ENCODE measurements around the gene CSMD2. TPM values are rescaled to one million over a fixed set of nuclear protein-coding genes. Genes with fewer than 3 reads are reported as not detected.

Gene CSMD2
- total and polyA plus RNA-seq, 2 of the 8 experiments (the other 6 are each of a cell fraction or from before 2014, with no cell fraction given), result 7.0 to 14.7 TPM

GRCh38 chr1:33578557-33579448 is 586.2 kb downstream of the CSMD2 start:
- no peak overlapping the region for H3K56ac ChIP-seq (replicated peaks; ENCODE audit: insufficient read length, low read depth, low read length)
- no peak overlapping the region for H4K91ac ChIP-seq (replicated peaks; ENCODE audit: insufficient read length, low read length)
- H3K23me2 ChIP-seq (ENCODE audit: low read depth, low read length), result no peaks in the 10 kb centered on the region
- H2BK12ac ChIP-seq (ENCODE audit: low read depth, low read length), result no peak overlapping the region
- no peaks in the 10 kb centered on the region for H3K9me3 ChIP-seq (ENCODE audit: insufficient read depth in 2 of 2, low read depth in 1 of 2, low read length in 1 of 2)
- no peak overlapping the region for H2BK120ac ChIP-seq (replicated peaks; ENCODE audit: low read depth, low read length)
- H3K27me3 ChIP-seq (replicated peaks in 1 of 4; ENCODE audit: control insufficient read depth in 3 of 4, extremely low read depth in 1 of 4, insufficient read depth in 3 of 4, low read length in 3 of 4), result no peaks in the 10 kb centered on the region
- no peaks in the 10 kb centered on the region for H3K79me1 ChIP-seq (ENCODE audit: low read depth, low read length)
- H3K4me1 ChIP-seq (replicated peaks in 1 of 4; ENCODE audit: control insufficient read depth in 3 of 4, insufficient read depth in 4 of 4, low read length in 3 of 4), result peaks cover 0 to 4% (median 1%) of the 10 kb centered on the region in 4 experiments; a peak in 3 of 7 replicates
- no peak overlapping the region for H4K8ac ChIP-seq (ENCODE audit: extremely low read depth, insufficient read depth, low read length)
- ChIA-PET CTCF (ENCODE audit: partially characterized antibody) (no interaction called here), POLR2A (ENCODE audit: partially characterized antibody) (interaction anchor here (0.6 kb wide), 1 partner anchor 50 kb away, joined by 3 read pairs; no protein-coding TSS in a partner anchor)
- FAIRE-seq, result no peak
- H3K4ac ChIP-seq (replicated peaks; ENCODE audit: insufficient read length, low read depth, low read length), result no peak overlapping the region
- H3K4me2 ChIP-seq (ENCODE audit: insufficient read depth in 1 of 2, low read depth in 2 of 2, low read length in 2 of 2), result no peak overlapping the region
- H4K20me1 ChIP-seq (replicated peaks in 1 of 2; ENCODE audit: control insufficient read depth in 1 of 2, insufficient read depth in 2 of 2, low read length in 2 of 2), result no peaks in the 10 kb centered on the region
- no peaks in the 10 kb centered on the region; a peak in 3 of 8 replicates for H3K36me3 ChIP-seq (ENCODE audit: control insufficient read depth in 2 of 4, insufficient read depth in 4 of 4, low read length in 3 of 4)
- H3K18ac ChIP-seq (ENCODE audit: extremely low read depth, low read length), result no peak overlapping the region
- H3K79me2 ChIP-seq (ENCODE audit: control insufficient read depth in 1 of 2, insufficient read depth in 2 of 2, low read length in 2 of 2), result no peaks in the 10 kb centered on the region
- H3K4me3 ChIP-seq (ENCODE audit: extremely low read depth in 1 of 4, insufficient read depth in 2 of 4, low read depth in 3 of 4, low read length in 4 of 4), result no peak overlapping the region
- DNase-seq (ENCODE audit: low read depth in 1 of 2, low spot score in 2 of 2), result no peak
- no peak overlapping the region for H2AK5ac ChIP-seq (ENCODE audit: low read depth, low read length)
- no peak overlapping the region for H2BK5ac ChIP-seq (ENCODE audit: low read depth, low read length)
- H2AFZ ChIP-seq (ENCODE audit: low read length), result no peak overlapping the region
- no peak overlapping the region for H3K14ac ChIP-seq (ENCODE audit: insufficient read length)
- H3K27ac ChIP-seq (ENCODE audit: low read depth, low read length), result no peak overlapping the region
- WGBS, 2 experiments (ENCODE audit: extremely low coverage in 1 of 2, insufficient coverage in 1 of 2, insufficient read length in 1 of 2, insufficient replicate concordance in 2 of 2, low coverage in 1 of 2, low lambda C conversion rate in 2 of 2, missing lambda C conversion rate in 1 of 2), result 83% methylated on average over 16 of the region's 16 CpGs; no CpG with 5 or more reads in 1 of the 2 experiments
- H3K23ac ChIP-seq (ENCODE audit: insufficient read length), result no peak overlapping the region
- no peak overlapping the region for H4K5ac ChIP-seq (ENCODE audit: insufficient read length, low read depth, low read length)
- H2BK15ac ChIP-seq (ENCODE audit: low read length), result no peak overlapping the region
- H2BK20ac ChIP-seq (ENCODE audit: low read length), result no peak overlapping the region
- no peak overlapping the region for H3K9ac ChIP-seq (replicated peaks in 1 of 4; ENCODE audit: extremely low read depth in 1 of 4, low read depth in 3 of 4, low read length in 3 of 4)
- TF ChIP-seq KDM5A (IDR thresholded peaks at IDR 0.05; ENCODE audit: low read length) (no peak), BRCA1 (IDR thresholded peaks at IDR 0.05; ENCODE audit: low read depth, low read length) (no peak), ASH2L (IDR thresholded peaks at IDR 0.05; ENCODE audit: low read length) (no peak), NRF1 (IDR thresholded peaks at IDR 0.05; ENCODE audit: low read depth, low read length) (no peak), KDM4A (IDR thresholded peaks at IDR 0.05; ENCODE audit: low read depth, low read length, severe bottlenecking) (no peak), KDM1A (IDR thresholded peaks at IDR 0.05; ENCODE audit: borderline replicate concordance, low read length) (no peak; the same call in 1 of the 2 replicates), CEBPB (IDR thresholded peaks at IDR 0.05; ENCODE audit: low read depth, low read length) (no peak), YY1 (IDR thresholded peaks at IDR 0.05; ENCODE audit: low read depth, low read length) (no peak), SIRT6 (IDR thresholded peaks at IDR 0.05; ENCODE audit: low read length) (no peak), SIN3A (conservative IDR thresholded peaks at IDR 0.05 in 1 of 2, IDR thresholded peaks at IDR 0.05 in 1 of 2; ENCODE audit: low read depth in 1 of 2, low read length in 2 of 2) (no peak), NANOG (IDR thresholded peaks at IDR 0.05; ENCODE audit: insufficient read depth, low read depth, low read length, poor library complexity, severe bottlenecking) (no peak), TCF12 (IDR thresholded peaks at IDR 0.05; ENCODE audit: low read depth, low read length) (no peak), FOSL1 (IDR thresholded peaks at IDR 0.05; ENCODE audit: insufficient read depth, low read depth, low read length) (no peak)
